Measurements from ENCODE around the gene MAP3K6. TPM values are rescaled to one million over a fixed set of nuclear protein-coding genes. Genes with fewer than 3 reads are reported as not detected.
A peak's percentile ranks its signal among the peaks of the same experiment; 100 is the strongest.

Gene MAP3K6
- total and polyA plus RNA-seq, 4 donors, result 1.3 to 8.3 (median 4.0) TPM

GRCh38 chr1:27377760-27378495 lies 11.2 kb upstream of the MAP3K6 start:
- TF ChIP-seq YY1 (IDR thresholded peaks at IDR 0.05) (no peak), RXRA (IDR thresholded peaks at IDR 0.05) (no peak), JUND (IDR thresholded peaks at IDR 0.05) (no peak), ATF3 (IDR thresholded peaks at IDR 0.05) (no peak), MAX (IDR thresholded peaks at IDR 0.05) (no peak), RAD21 (IDR thresholded peaks at IDR 0.05) (no peak), HNF4A (conservative IDR thresholded peaks at IDR 0.05) (no peak), GABPA (IDR thresholded peaks at IDR 0.05 in 1 of 2, conservative IDR thresholded peaks at IDR 0.05 in 1 of 2) (no peak), EGR1 (IDR thresholded peaks at IDR 0.05; ENCODE audit: low read depth in 2 of 2) (no peak), HNF4G (IDR thresholded peaks at IDR 0.05) (no peak), TAF1 (conservative IDR thresholded peaks at IDR 0.05) (no peak), ZBTB33 (IDR thresholded peaks at IDR 0.05) (no peak), SP1 (IDR thresholded peaks at IDR 0.05) (no peak)
- TF ChIP-seq, protein P1, sequence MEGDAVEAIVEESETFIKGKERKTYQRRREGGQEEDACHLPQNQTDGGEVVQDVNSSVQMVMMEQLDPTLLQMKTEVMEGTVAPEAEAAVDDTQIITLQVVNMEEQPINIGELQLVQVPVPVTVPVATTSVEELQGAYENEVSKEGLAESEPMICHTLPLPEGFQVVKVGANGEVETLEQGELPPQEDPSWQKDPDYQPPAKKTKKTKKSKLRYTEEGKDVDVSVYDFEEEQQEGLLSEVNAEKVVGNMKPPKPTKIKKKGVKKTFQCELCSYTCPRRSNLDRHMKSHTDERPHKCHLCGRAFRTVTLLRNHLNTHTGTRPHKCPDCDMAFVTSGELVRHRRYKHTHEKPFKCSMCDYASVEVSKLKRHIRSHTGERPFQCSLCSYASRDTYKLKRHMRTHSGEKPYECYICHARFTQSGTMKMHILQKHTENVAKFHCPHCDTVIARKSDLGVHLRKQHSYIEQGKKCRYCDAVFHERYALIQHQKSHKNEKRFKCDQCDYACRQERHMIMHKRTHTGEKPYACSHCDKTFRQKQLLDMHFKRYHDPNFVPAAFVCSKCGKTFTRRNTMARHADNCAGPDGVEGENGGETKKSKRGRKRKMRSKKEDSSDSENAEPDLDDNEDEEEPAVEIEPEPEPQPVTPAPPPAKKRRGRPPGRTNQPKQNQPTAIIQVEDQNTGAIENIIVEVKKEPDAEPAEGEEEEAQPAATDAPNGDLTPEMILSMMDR (IDR thresholded peaks at IDR 0.05; ENCODE audit: low read depth, low read length, missing input control), result no peak

GRCh38 chr1:27374362-27375086 lies 7.8 kb upstream of the MAP3K6 start, which contains the start of gene FCN3:
TSS of gene FCN3 (minus strand) at chr1:27374824. CDS start at chr1:27374818, 6 bp downstream.
- H3K4me1 ChIP-seq (ENCODE audit: control insufficient read depth in 4 of 4, insufficient read depth in 4 of 4, low read length in 3 of 4), result no peaks in the 10 kb centered on the region
- no peak for DNase-seq (ENCODE audit: low spot score)
- H3K27ac ChIP-seq (ENCODE audit: low read depth in 1 of 2, low read length in 2 of 2), result peak within 1 kb of the TSS; percentile 31 to 54
- peak within 1 kb of the TSS; percentile 10 to 35 (median 33) for H3K4me3 ChIP-seq (ENCODE audit: low read depth in 1 of 3, low read length in 3 of 3)
- H3K27me3 ChIP-seq (ENCODE audit: control insufficient read depth in 4 of 4, insufficient read depth in 4 of 4, low read length in 3 of 4), result no peaks in the 10 kb centered on the region
- WGBS, result 72% methylated on average over 4 of the region's 4 CpGs
- no peaks in the 10 kb centered on the region for H3K9me3 ChIP-seq (ENCODE audit: control insufficient read depth in 4 of 4, low read length in 3 of 4)
- H3K9ac ChIP-seq (ENCODE audit: low read depth in 1 of 2, low read length in 2 of 2), result peak within 1 kb of the TSS in 1 of 2 donors; percentile 9
- TF ChIP-seq SP1 (IDR thresholded peaks at IDR 0.05) (no peak), YY1 (IDR thresholded peaks at IDR 0.05) (no peak), FOXA1 (IDR thresholded peaks at IDR 0.05) (no peak), ATF3 (IDR thresholded peaks at IDR 0.05) (no peak), GABPA (IDR thresholded peaks at IDR 0.05 in 1 of 2, conservative IDR thresholded peaks at IDR 0.05 in 1 of 2) (no peak), RAD21 (IDR thresholded peaks at IDR 0.05) (no peak), MAX (IDR thresholded peaks at IDR 0.05) (no peak), HNF4A (conservative IDR thresholded peaks at IDR 0.05) (no peak), REST (IDR thresholded peaks at IDR 0.05) (no peak), JUND (IDR thresholded peaks at IDR 0.05) (no peak), NR2F2 (IDR thresholded peaks at IDR 0.05) (no peak)
- no peaks in the 10 kb centered on the region for H3K36me3 ChIP-seq (ENCODE audit: control insufficient read depth in 4 of 4, insufficient read depth in 3 of 4, low read depth in 1 of 4, low read length in 3 of 4)

More at GRCh38 chr1:27377760-27378495, 11.2 kb upstream of the MAP3K6 start:
- Histone ChIP-seq H3K9ac (ENCODE audit: low read depth in 1 of 2, low read length in 2 of 2) (no peak overlapping the region), H3K36me3 (ENCODE audit: control insufficient read depth in 4 of 4, insufficient read depth in 3 of 4, low read depth in 1 of 4, low read length in 3 of 4) (no peaks in the 10 kb centered on the region), H3K27ac (ENCODE audit: low read depth in 1 of 2, low read length in 2 of 2) (no peak overlapping the region), H3K4me1 (ENCODE audit: control insufficient read depth in 4 of 4, insufficient read depth in 4 of 4, low read length in 3 of 4) (no peaks in the 10 kb centered on the region), H3K4me3 (ENCODE audit: low read depth in 1 of 3, low read length in 3 of 3) (no peak overlapping the region), H3K27me3 (ENCODE audit: control insufficient read depth in 4 of 4, insufficient read depth in 4 of 4, low read length in 3 of 4) (no peaks in the 10 kb centered on the region), H3K9me3 (ENCODE audit: control insufficient read depth in 4 of 4, low read length in 3 of 4) (no peaks in the 10 kb centered on the region)
- DNase-seq (ENCODE audit: low spot score), result no peak
- 91% methylated on average over 12 of the region's 12 CpGs for WGBS

Measured in liver (tissue), 9 donors.